Activated naive CD8-positive, alpha-beta T cell treated with anti-CD3 and anti-CD28 coated beads for 36 hours (primary cell): ENCODE data around the gene BET1. TPM values are rescaled to one million over a fixed set of nuclear protein-coding genes. Genes with fewer than 3 reads are reported as not detected.

ENCODE experiments used
- DNase-seq: peaks from one replicate; pipeline ENCODE4 v3.0.0; 2021
- H3K27ac Mint-ChIP-seq: one replicate; pipeline ENCODE4 v1.8.0; 2022; ENCODE audit warnings: mild to moderate bottlenecking, moderate library complexity, mixed read lengths
- H3K27me3 Mint-ChIP-seq: one replicate; pipeline ENCODE4 v1.8.0; 2022; ENCODE audit warnings: mild to moderate bottlenecking, mixed read lengths
- H3K36me3 Mint-ChIP-seq: one replicate; pipeline ENCODE4 v1.8.0; 2021; ENCODE audit warnings: mild to moderate bottlenecking, mixed read lengths
- H3K4me1 Mint-ChIP-seq: one replicate; pipeline ENCODE4 v1.8.0; 2021; ENCODE audit warnings: mixed read lengths
- H3K4me3 Mint-ChIP-seq: one replicate; pipeline ENCODE4 v1.8.0; 2022; ENCODE audit warnings: mild to moderate bottlenecking, moderate library complexity, mixed read lengths
- H3K9me3 Mint-ChIP-seq: one replicate; pipeline ENCODE4 v1.8.0; 2022; ENCODE audit warnings: mixed read lengths
- total RNA-seq, 2 experiments: library from RNA; stranded (reverse); gene quantifications; one replicate each; pipeline ENCODE4 v1.2.3, GENCODE V29; 2021

The BET1 gene
- total RNA-seq, 2 experiments from 2014 or later: 16.9 to 19.7 TPM

GRCh38 chr7:93949423-93949822, 54.7 kb downstream of the BET1 start:
- no peak for DNase-seq
- Mint-ChIP-seq H3K4me3 (no peak overlapping the region), H3K27me3 (no peaks in the 10 kb centered on the region), H3K36me3 (no peaks in the 10 kb centered on the region), H3K4me1 (no peaks in the 10 kb centered on the region), H3K27ac (no peak overlapping the region), H3K9me3 (no peaks in the 10 kb centered on the region)

- Mint-ChIP-seq H3K36me3 (no peaks in the 10 kb centered on the region), H3K4me1 (no peaks in the 10 kb centered on the region), H3K27me3 (no peaks in the 10 kb centered on the region), H3K27ac (no peak overlapping the region), H3K9me3 (no peaks in the 10 kb centered on the region), H3K4me3 (no peak overlapping the region)
- no peak for DNase-seq
Measured at GRCh38 chr7:93948873-93949272, 55.3 kb downstream of the BET1 start.

DNA sequence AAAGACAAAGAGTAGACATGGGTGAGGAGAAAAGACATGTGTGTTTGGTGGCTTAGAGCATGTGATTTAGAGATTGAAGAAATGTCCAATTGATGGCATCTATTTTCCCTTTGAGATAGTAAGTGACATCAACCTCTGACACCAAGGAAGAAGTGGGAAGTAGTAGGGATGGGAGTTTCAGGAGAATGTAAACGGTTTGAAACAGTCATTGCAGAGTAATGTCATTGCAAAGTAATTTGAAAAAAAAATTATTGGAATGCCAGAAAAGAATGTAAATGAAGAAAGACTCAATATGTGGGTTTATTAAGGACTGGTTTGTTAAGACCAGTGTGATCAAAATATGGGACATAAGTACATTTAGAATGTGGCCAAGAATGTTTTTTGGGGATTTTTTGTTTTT, 56.0 kb downstream of the BET1 start:
- Mint-ChIP-seq H3K27me3 (peaks cover 2% of the 10 kb centered on the region), H3K4me1 (no peaks in the 10 kb centered on the region), H3K27ac (no peak overlapping the region), H3K9me3 (no peaks in the 10 kb centered on the region), H3K36me3 (no peaks in the 10 kb centered on the region), H3K4me3 (no peak overlapping the region)
- DNase-seq: no peak

- Mint-ChIP-seq H3K9me3 (no peaks in the 10 kb centered on the region), H3K27me3 (peaks cover 8% of the 10 kb centered on the region), H3K4me1 (no peaks in the 10 kb centered on the region), H3K27ac (no peak overlapping the region), H3K36me3 (no peaks in the 10 kb centered on the region), H3K4me3 (no peak overlapping the region)
- DNase-seq: no peak
Measured at GRCh38 chr7:93945756-93946535, 58.2 kb downstream of the BET1 start.

DNA sequence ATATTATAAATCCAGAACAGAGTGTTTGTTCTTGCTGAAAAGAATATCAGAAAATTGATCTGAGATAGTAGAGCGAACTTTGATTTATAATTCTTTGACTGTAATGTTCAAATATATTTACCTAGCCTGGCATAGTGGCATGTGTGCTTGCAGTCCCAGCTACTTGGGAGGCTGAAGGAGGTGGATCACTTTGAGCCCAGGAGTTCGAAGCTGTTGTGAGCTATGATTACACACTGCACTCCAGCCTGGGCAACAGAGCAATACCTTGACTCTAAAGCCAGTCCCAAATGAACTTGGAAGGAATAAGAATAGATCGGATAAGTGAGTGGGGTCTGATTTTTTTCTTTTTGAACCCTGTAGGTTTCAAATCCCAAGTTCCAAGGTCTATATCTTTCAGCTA, 59.1 kb downstream of the BET1 start:
- no peaks in the 10 kb centered on the region for H3K4me1 Mint-ChIP-seq
- no peak for DNase-seq
- peaks cover 16% of the 10 kb centered on the region for H3K27me3 Mint-ChIP-seq
- H3K4me3 Mint-ChIP-seq: no peak overlapping the region
- no peaks in the 10 kb centered on the region for H3K9me3 Mint-ChIP-seq
- H3K27ac Mint-ChIP-seq: no peak overlapping the region
- H3K36me3 Mint-ChIP-seq: no peaks in the 10 kb centered on the region

DNA sequence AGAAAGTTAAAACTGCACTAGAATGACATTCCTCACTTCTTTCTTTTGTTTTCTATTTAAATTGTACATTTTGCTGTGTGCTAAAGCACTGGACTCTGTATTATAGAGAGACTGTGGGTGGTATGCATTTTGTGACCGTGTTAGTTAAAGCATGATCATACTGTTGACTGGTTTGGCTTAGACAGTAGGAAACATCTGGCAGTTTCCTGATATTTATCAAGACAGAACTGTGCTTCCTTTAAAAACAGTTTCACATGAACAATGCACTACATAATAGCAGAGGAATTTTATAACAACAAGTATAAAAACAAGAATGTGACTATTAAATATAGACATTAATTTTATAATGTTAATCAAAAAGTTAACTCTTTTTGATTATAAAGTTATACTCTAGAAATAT, 59.5 kb downstream of the BET1 start:
- Mint-ChIP-seq H3K36me3 (no peaks in the 10 kb centered on the region), H3K4me3 (no peak overlapping the region), H3K4me1 (no peaks in the 10 kb centered on the region), H3K9me3 (no peaks in the 10 kb centered on the region), H3K27me3 (peaks cover 20% of the 10 kb centered on the region), H3K27ac (no peak overlapping the region)
- no peak for DNase-seq

DNA sequence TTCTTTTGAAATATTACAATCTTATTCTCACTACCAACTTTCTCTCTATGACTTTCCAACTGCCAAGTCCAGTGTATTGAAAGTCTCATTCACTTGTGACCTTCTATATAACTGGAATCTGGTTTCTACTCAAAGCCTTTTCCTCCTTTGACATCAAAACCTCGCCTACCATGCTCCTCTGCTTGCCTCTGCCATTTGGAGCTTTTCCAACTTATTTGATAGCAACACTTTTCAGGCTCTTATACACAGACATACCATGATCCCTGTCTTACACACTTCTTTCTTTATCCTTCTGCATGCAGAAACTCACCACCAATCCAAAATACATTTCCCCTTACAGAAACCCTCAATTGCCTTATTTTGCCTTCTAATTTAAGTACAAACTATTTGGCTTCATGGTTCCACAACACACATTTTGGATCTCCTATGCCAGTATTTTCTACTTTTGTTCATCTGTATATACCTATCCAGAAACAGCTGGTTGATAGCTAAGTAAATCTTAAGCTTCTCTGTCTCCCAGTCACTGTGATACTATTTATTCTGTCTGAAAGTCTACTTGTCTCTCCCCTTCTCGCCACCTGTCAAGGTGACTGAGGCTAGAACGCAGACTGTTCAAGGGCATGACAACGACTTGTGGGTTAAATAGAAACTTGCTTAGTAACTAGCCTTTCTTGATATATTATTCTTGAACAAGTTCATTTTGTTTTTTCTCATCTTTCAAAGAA, 60.2 kb downstream of the BET1 start:
- H3K4me1 Mint-ChIP-seq: no peaks in the 10 kb centered on the region
- H3K27me3 Mint-ChIP-seq: peaks cover 21% of the 10 kb centered on the region
- DNase-seq: no peak
- no peak overlapping the region for H3K4me3 Mint-ChIP-seq
- H3K27ac Mint-ChIP-seq: no peak overlapping the region
- H3K9me3 Mint-ChIP-seq: no peaks in the 10 kb centered on the region
- no peaks in the 10 kb centered on the region for H3K36me3 Mint-ChIP-seq

Other genes starting within 250 kb of the BET1 start
- not detected for gene TFPI2, start 113.6 kb downstream of the BET1 start, total RNA-seq
- gene GNGT1, start 97.8 kb downstream of the BET1 start, total RNA-seq: not detected
- gene GNG11, start 82.6 kb downstream of the BET1 start, total RNA-seq: not detected